Middle frontal gyrus (tissue), 1 donor: ENCODE data around the gene SOCS7.

ENCODE experiments used
- DNase-seq: peaks from one replicate; pipeline ENCODE4 v3.0.0-alpha.2; 2015; ENCODE audit warnings: low spot score; ENCODE audit errors: extremely low spot score

Gene SOCS7

DNA sequence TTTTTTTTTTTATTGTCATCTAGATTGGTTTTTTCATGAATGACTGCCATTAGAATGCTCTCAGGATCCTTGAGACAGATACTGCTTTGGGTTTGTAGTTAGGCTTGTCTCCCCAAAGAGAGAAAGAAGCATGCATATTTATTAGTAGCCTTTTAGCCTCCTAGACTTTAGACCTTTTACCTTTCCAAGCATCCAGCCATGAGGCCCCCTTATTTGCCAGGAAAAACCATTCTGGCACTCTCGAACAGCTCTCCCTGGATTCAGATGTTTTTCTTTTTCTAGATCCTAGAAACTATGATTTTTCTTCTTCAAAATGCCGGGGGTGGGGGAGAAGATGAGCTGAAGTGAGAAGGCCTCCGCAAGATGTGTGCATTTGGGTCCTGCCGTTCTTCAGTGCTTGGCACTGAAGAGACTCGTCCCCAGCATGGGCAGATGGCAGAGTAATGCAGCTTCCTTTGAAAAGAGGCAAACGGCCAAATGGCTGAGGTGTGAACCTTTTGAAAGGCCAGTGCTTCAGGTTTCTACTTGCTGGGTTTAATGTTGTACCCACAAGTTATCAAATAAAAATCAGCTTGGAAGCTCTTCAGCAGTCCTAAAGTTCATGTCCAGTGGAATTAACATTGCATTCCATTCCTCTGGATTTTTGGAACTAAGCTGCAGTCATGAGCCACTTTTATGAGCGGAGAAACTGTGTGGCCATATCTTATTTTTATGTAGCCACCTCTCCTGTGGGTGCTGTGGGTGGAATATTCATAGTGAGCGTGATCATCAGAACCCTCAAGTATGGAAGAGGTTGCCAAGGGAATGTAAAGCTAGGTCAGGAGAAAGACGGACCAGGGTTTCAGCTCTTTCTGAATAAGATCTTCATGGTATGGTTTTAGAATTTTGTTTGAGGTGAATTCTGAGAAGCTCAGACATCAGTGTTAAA, 7.2 kb downstream of the SOCS7 start:
- peak; percentile 36 for DNase-seq

DNA sequence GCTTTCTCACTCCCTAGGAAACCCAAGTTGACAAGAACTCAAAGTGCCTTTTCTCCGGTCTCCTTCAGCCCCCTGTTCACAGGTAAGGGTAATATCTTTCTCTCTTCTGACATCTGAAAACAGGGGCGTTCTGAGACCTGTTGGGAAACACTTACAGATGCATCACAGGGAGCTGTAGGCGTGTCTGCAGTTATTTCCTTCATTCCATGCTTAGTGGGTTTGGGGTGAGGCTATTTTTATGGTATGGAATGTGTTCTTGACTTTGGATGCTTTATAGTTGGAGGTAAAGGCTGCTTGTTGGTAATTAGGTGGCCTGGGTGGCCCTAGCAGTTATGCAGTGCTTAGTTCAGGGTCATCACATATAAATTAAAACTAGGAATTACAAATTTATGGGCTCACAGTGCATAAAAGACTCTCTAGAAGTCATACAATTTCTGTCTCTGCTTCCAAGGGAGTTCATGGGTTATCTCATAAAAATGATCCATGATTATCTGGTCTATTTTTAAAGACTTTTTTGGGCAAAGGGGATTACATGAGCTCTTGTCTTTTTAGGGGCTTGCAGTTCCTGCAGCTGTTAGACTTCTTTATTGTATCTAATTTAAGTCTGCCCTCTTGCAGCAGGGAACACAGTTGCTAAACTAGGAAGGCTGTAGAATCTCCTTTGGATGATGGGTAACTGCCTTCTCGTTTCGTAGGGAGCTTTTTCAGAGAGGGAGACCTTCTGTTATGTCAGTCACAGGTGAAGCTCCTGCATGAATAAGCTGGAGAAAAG, 10.2 kb downstream of the SOCS7 start:
- no peak for DNase-seq

DNA sequence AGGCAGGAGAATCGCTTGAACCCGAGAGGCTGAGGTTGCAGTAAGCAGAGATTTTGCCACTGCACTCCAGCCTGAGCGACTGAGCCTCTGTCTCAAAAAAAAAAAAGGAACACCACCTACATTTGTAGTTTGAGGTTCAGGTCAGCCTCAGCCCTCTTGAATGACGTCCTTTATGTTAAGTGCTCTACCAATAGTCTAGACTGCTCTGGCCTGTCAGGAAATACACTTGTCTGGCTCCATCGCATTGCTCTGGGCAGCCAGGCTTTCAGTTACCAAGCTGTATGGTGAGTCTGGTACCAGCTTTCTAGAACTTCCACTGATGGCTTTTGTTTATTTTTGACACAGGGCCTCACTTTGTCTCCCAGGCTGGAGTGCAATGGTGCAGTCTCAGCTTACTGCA, 11.4 kb downstream of the SOCS7 start:
- DNase-seq = no peak

DNA sequence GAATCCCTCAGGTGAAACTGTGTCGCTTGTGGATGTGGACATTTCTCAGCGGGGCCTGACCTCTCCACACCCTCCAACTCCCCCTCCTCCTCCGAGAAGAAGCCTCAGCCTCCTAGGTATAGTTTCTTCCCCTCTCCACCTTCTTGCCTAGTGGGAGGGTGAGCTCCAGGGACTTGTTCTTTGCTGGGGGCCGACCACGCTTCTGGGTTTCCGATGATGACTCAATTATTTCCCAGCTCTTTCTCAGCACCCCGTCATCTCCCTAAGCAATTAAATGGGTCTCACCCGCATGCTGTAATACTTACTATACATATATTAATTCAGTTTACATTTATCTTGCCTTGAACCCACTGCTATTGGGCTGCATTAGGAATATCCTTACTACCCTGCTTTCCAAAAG, 13.1 kb downstream of the SOCS7 start:
- DNase-seq = no peak

DNA sequence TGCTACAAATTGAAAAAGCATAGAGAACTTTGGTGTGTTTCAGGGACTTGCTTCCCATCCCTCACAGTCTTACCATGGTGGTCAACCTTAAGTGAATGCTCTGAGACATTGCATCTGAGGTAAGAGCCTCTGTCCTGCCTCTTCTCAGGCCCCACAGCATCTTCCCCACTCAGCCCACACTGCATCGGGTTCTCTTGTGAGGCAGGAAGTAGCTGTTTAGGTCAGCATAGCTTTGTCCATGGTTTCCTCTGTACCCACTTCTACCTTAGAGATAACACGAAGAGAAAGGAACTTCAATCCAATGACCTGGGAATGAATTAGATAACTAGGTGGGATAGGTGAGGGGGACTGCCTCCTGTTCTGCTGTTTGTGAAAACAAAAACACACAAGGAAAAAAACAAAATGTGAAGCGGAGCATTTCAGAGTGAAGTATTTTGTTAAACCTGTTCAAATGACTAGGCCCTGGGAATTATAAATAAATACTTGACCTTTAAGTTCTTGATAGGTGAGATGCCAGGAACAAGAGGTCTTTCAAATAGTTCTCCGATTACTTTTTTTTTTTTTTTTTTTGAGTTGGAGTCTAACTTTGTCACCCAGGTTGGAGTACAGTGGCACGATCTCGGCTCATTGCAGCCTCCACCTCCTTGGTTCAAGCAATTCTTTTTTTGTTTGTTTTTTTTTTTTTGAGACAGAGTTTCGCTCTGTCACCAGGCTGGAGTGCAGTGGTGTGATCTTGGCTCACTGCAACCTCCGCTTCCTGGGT, 17.7 kb downstream of the SOCS7 start:
- DNase-seq = no peak

DNA sequence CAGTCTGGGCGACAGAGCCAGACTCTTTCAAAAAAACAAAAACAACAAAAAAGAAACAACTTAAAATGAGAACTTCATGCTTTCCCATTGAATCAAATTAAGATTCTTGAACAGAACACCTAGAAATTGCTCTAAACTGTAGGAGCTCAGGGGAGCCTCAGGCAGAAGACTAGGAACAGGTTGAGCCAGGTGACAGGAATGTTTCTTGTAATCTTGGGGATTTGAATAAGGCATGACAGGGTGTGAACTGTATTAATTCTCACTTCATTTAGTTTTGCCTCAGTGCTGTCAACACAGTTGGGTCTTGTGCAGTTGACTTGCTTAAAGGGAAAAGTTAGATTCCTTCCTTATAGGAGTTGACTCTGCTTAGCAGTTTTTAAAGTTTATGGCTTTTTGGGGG, 27.8 kb downstream of the SOCS7 start:
- no peak for DNase-seq

DNA sequence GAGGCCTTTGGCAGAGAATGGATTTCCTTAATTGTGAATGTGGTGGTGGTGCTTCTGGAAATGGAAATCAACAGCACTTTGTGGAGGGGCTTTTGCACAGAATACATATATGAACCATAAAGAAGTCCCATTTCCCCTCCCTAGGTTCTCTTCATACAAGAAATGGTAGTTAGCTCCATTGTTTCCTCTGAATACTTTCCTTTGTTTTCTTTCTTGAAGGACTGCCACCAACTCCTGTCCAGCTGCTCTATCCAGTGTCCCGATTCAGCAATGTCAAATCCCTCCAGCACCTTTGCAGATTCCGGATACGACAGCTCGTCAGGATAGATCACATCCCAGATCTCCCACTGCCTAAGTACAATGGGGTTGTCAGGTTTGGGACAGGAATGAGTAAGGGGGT, 43.4 kb downstream of the SOCS7 start:
- DNase-seq = no peak

DNA sequence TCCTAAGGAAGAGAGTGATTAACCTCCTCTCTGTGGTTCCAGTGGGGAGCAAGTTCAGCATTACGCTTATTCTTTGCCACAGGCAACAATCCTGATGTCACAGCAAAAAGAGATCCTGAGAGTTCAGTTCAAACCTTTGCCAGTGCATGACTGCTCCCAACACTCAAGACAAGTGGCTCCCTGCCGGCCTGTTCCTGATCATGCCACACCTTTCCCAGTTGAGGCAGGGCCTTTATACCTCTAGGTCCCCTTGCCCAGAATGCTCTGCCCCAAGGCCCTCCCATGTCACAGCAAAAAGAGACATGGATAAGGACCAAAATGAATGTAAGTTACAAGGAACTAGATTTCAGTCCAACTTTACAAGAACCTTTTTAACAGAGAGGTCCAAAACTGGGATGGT, 45.6 kb downstream of the SOCS7 start:
- DNase-seq = no peak

DNA sequence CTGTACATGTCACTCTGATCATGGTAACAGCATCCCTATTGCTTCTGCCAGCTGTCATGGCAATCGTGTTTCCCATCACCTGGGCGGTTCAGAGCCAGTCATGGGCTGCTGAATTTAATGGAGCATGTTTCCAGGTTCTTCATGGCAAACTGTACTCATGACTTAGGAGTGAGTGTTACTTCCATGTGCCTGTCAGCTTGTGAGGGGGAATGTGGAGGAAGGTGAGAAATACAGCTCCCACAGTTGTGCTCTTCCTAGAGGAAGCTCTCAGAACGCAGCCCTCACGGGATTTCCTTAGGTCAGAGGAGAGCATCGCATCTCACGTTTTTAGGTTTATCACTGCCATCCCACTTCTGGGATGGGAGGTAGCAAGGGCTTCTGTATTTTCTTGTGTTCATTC, 48.6 kb downstream of the SOCS7 start:
- DNase-seq = no peak

DNA sequence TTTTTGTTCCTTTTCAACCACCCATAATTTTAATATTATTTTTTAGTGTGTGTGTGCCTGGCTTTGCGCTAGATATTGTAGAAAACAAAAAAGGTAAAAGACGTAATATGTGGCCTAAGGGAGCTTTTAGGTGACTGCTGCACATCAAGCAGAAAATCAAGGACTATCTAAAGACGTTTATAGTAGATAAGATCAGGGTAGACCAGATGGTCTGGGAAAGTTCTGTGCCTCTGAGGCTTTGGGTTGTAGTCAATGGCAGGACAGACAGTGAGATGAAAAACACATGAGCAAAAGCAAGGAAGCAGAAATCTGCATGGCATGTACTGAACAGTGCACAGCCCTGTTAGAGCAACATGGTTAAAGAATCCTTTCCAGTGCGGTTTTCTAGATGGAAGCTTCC, 49.8 kb downstream of the SOCS7 start:
- no peak for DNase-seq

DNA sequence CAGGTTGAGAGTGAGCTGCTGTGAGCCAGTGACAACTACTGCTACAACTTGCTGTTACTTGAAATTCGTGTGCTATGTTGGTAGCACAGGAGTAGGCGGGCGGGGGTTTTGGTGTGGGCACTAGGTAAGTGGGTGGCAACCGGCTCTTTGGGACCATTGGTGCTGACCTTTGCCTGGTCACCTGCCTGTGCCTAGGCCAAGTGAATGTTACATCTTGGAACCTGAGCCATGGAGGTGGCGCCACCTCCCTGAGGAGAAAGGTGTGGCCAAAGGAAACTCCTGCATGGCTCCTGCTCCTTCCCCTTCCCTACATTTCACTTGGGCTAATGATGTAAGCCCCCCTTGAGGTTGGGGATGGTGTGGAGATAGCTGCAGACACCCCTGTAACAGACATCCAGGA, 51.3 kb downstream of the SOCS7 start:
- DNase-seq = no peak

DNA sequence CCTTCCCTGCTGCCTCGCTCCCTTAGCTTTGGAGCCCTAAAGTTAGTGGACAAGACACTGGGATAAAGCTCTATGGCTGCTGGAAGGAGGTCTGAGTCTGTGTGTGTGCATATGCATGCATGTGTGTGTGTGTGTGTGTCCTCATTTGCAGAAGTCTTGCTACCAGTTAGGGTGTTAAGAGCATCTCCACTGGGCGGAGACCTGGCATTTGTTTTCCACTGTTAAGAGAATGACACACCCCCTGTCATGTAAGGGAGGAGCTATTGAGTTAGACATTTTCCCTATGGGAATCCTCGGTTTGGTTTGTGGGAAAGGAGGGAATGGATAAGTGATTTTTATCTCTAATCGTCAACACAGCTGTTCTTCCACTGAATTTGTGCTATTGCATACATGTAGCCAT, 51.8 kb downstream of the SOCS7 start:
- no peak for DNase-seq

DNA sequence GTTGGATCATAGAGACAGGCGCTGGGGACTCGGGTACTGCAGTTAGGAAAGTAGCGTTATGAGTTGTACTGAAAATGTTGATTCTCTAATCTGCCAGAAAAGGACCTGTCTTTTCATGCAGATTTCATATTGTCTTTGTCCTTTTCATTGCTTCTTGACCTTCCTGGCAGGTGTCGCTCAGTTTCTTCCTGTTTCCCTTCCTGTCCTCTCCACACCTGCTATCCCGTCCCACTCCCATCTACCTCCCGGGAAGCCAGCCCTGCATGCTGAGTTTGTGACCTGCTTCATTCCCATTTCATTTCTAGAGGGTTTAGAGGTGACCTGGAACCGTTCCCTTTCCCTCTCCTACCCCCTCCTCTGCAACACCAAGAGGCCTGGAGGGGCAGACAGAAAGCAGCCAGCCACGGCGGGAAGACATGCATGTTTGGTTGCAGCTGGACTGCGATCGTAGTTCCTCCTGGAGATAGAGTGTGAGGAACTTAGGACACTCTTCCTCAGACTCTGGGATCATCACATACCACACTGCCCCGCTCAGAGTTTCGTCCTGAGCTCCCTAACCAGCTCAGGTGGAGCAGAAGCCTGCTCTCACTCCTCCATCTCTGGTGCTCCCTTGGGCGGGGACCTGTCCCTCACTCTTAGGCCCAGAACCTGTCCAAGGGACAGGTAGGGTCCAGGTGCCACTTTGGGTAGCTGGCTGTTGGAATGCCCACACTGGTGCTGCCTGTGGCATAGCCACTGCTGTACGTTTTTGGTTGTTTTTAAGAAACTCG, 52.7 kb downstream of the SOCS7 start:
- no peak for DNase-seq

DNA sequence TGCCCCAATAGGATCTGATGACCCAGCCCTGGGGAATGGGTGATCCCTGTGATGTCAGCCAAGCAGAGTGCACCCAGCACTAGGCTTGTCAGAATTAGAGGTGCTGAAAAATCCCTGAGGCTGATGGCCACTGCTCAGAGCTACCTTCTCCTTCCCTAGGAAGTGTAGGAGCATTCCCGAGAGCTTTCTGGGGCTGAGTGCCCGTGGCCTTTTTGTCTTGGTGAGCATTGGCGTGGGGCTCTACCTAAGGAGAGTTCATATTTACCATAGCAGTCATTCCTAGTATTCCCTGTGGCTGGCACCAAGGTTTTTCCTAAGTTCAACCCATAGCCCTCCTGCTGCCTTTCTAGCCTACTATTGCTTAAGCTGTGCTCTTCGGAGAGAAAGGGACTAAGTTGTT, 54.0 kb downstream of the SOCS7 start:
- DNase-seq = no peak

DNA sequence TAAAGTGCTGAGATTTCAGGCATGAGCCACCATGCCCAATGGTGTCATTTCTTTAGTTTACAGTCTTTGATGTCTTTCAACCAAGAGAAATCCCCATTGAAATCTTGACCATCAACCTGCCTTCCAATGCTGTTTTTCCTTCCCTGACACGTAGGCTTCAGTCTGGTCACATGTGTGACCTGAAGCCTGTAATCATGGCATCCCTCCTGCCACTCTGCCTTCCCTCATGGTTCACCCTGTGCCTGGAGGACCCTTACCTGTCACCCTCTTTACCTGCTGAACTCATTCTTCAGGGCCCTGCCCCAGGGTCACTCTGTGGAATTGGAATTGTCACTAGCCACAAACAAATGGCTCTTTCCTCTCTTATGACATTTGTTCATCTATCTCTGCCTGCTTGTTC, 58.6 kb downstream of the SOCS7 start:
- no peak for DNase-seq

DNA sequence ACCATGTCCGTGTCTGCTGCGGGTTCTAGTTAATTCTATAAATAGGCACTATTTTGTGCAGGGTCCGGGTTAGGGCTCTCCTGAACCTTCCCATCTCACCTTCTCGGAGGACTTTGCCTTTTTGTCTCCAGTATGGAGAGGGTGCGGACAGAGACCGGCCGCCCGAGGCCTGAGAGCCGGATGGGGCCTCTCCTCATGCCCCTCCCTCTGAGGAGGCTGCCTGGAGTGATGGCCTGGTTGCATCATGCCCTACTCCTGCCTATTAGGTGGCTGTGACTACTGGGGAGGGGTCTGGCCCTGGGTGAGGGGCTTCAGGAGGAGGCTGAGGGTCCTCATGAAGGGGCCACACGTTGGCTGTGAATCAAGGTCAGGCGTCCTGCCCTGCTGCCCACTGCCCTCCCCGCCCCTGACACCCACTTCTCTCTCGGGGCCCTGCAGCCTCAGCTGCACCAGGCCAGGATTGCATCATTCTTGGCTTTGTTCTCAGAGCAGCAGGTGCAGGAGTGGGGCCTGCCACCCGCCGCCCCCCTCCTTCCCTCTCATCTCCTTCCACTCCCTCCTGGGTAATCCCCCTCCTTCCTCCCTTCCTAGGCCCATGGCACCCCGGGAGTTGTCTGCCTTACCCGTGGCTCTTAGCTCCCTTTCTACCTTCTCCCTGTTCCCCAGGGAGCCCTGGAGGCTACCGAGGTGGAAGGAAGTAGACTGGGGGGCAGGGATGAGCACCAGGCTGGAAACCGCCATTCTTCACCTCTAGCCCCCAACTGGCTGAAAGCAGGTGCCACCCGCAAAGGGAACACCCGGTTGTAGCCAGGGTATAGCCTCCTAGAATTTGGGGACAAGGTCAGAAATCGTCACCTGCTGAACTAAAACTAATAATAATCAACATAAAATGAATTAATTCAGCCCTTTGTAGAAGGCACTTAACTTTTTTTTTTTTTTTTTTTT, 63.9 kb downstream of the SOCS7 start:
- DNase-seq = no peak

DNA sequence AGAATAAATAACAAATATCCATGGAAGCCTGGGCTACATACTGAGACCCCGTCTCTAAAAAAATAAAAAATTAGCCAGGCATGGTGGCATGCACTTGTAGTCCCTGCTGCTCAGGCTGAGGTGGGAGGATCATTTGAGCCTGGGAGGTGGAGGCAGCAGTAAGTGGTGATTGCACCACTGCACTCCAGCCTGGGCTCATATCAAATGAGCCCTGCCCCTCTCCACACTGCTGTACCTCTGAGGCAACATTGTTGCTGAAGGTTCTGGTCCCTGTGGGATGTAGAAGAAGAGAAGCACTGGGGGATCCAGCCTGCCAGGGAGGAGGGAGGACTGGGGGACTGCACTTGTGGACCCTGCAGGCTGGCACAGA, 65.2 kb downstream of the SOCS7 start:
- DNase-seq = no peak

DNA sequence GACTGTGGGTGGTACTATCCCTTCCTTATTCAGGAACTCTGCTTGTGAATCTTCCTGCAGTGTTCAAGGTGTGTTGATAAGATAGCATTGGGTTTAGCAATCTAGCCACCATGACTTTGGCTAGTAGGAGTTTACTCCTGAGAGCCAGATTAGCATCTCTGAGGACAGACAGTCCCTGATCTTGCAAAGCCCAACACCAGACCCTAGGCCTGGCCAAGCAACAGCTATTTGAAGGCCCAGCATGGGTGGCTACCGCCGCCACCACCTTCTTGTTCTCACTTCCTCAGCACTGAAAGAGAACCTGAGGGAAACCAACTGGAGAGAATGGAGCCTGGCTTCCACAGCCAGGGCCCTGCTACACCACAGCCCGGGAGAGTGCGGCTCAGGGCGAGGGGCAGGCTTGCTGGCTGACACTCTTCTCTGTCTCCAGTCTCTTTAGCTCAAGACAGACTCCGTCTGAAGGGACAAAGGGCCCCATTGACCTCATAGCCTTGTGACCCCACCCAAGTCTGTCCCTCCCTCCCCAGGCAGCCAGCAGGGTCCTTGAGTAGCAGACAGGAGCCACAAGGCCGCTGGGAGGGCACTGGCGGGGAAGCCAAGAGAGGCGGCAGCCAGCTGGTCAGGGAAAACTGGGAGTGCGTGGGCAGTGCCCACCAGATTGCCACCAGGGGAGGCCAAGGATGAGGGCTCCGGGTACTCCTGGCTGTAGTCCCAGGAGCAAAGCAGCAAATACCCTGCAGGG, 65.7 kb downstream of the SOCS7 start:
- no peak for DNase-seq

DNA sequence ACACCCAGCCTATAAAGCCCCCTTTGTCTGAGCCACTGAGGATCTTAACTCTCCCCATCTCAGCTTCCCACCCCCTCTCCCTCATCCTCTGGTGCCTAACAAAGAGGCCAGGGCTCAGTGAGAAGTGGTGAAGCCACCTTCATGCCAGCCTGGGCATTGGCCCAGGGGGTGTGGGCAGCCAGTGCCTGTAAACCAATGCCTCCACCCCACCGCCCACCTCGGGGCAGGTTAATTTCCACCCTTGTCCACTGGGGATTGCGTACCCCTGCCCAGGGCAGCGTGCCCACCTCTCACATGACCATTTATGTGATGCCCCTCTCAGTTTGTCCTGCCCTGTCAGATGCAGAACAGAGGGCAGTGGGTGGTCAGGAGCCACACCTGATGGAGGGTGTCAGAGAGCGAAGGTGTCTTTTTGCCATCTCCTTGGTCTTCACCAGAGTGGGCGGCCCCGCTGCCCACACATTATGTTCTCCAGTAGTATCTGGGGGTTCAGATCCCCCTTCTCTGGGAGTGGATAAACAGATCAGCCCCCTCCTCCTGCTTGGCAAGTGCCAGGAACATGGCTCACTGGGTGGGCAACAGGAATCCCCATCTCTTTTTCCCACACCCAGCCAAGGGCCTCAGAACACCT, 66.5 kb downstream of the SOCS7 start:
- DNase-seq = no peak
